Measurements from ENCODE around the gene ARHGEF6.

Gene ARHGEF6

GRCh38 chrX:136666088-136666487 lies 114.6 kb downstream of the ARHGEF6 start:
- H3K36me3 ChIP-seq (ENCODE audit: control insufficient read depth, insufficient read depth, low read length) = no peaks in the 10 kb centered on the region

GRCh38 chrX:136665258-136665900 lies 115.4 kb downstream of the ARHGEF6 start:
- no peaks in the 10 kb centered on the region for H3K27me3 ChIP-seq (ENCODE audit: control insufficient read depth, insufficient read depth, low read length)
- H3K4me3 ChIP-seq (ENCODE audit: low read length) = no peak overlapping the region
- H3K9ac ChIP-seq (ENCODE audit: low read length) = no peak overlapping the region
- no peaks in the 10 kb centered on the region for H3K36me3 ChIP-seq (ENCODE audit: control insufficient read depth, insufficient read depth, low read length)
- no peaks in the 10 kb centered on the region for H3K4me1 ChIP-seq (ENCODE audit: control insufficient read depth, insufficient read depth, low read length)
- H3K9me3 ChIP-seq (ENCODE audit: control insufficient read depth, low read length) = no peaks in the 10 kb centered on the region

More at GRCh38 chrX:136666088-136666487, 114.6 kb downstream of the ARHGEF6 start:
- Histone ChIP-seq H3K4me1 (ENCODE audit: control insufficient read depth, insufficient read depth, low read length) (no peaks in the 10 kb centered on the region), H3K4me3 (ENCODE audit: low read length) (no peak overlapping the region), H3K9me3 (ENCODE audit: control insufficient read depth, low read length) (no peaks in the 10 kb centered on the region), H3K9ac (ENCODE audit: low read length) (no peak overlapping the region), H3K27me3 (ENCODE audit: control insufficient read depth, insufficient read depth, low read length) (no peaks in the 10 kb centered on the region)

- Histone ChIP-seq H3K27me3 (ENCODE audit: control insufficient read depth, insufficient read depth, low read length) (no peaks in the 10 kb centered on the region), H3K4me3 (ENCODE audit: low read length) (no peak overlapping the region), H3K36me3 (ENCODE audit: control insufficient read depth, insufficient read depth, low read length) (no peaks in the 10 kb centered on the region), H3K9me3 (ENCODE audit: control insufficient read depth, low read length) (no peaks in the 10 kb centered on the region), H3K9ac (ENCODE audit: low read length) (no peak overlapping the region), H3K4me1 (ENCODE audit: control insufficient read depth, insufficient read depth, low read length) (no peaks in the 10 kb centered on the region)
Observed at GRCh38 chrX:136662976-136663375, 117.8 kb downstream of the ARHGEF6 start.

- H3K9ac ChIP-seq (ENCODE audit: low read length) = no peak overlapping the region
- H3K4me3 ChIP-seq (ENCODE audit: low read length) = no peak overlapping the region
- H3K36me3 ChIP-seq (ENCODE audit: control insufficient read depth, insufficient read depth, low read length) = no peaks in the 10 kb centered on the region
- no peaks in the 10 kb centered on the region for H3K9me3 ChIP-seq (ENCODE audit: control insufficient read depth, low read length)
- H3K27me3 ChIP-seq (ENCODE audit: control insufficient read depth, insufficient read depth, low read length) = no peaks in the 10 kb centered on the region
- no peaks in the 10 kb centered on the region for H3K4me1 ChIP-seq (ENCODE audit: control insufficient read depth, insufficient read depth, low read length)
Observed at GRCh38 chrX:136662104-136662503, 118.6 kb downstream of the ARHGEF6 start.

GRCh38 chrX:136660896-136661295 lies 119.8 kb downstream of the ARHGEF6 start:
- Histone ChIP-seq H3K9ac (ENCODE audit: low read length) (no peak overlapping the region), H3K4me1 (ENCODE audit: control insufficient read depth, insufficient read depth, low read length) (no peaks in the 10 kb centered on the region), H3K9me3 (ENCODE audit: control insufficient read depth, low read length) (no peaks in the 10 kb centered on the region), H3K27me3 (ENCODE audit: control insufficient read depth, insufficient read depth, low read length) (no peaks in the 10 kb centered on the region), H3K36me3 (ENCODE audit: control insufficient read depth, insufficient read depth, low read length) (no peaks in the 10 kb centered on the region), H3K4me3 (ENCODE audit: low read length) (no peak overlapping the region)

- Histone ChIP-seq H3K4me3 (ENCODE audit: low read length) (no peak overlapping the region), H3K4me1 (ENCODE audit: control insufficient read depth, insufficient read depth, low read length) (no peaks in the 10 kb centered on the region), H3K9me3 (ENCODE audit: control insufficient read depth, low read length) (no peaks in the 10 kb centered on the region), H3K36me3 (ENCODE audit: control insufficient read depth, insufficient read depth, low read length) (no peaks in the 10 kb centered on the region), H3K9ac (ENCODE audit: low read length) (no peak overlapping the region), H3K27me3 (ENCODE audit: control insufficient read depth, insufficient read depth, low read length) (no peaks in the 10 kb centered on the region)
Observed at GRCh38 chrX:136659174-136659573, 121.6 kb downstream of the ARHGEF6 start.

DNA sequence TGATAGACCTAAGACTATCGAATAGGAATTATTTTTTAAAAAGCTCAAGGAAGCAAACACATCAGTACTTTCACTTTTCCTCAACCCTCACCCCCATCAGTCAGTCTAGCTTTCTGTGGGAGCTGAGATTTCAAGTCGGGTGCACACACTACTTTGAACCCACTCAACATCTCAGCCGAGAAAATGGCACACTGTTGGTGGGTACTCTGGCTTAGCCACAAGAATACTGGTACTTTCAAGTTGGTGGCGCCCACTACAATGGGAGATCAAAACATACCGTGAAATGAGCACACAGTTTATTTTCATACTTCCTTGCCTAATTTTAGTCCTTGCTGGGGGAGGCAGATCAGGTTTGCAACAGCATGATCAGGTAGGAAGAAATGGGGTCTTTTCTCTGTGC lies 122.6 kb downstream of the ARHGEF6 start:
- H3K9ac ChIP-seq (ENCODE audit: low read length) = no peak overlapping the region
- H3K9me3 ChIP-seq (ENCODE audit: control insufficient read depth, low read length) = no peaks in the 10 kb centered on the region
- H3K27me3 ChIP-seq (ENCODE audit: control insufficient read depth, insufficient read depth, low read length) = no peaks in the 10 kb centered on the region
- H3K4me3 ChIP-seq (ENCODE audit: low read length) = no peak overlapping the region
- no peaks in the 10 kb centered on the region for H3K36me3 ChIP-seq (ENCODE audit: control insufficient read depth, insufficient read depth, low read length)
- H3K4me1 ChIP-seq (ENCODE audit: control insufficient read depth, insufficient read depth, low read length) = no peaks in the 10 kb centered on the region

DNA sequence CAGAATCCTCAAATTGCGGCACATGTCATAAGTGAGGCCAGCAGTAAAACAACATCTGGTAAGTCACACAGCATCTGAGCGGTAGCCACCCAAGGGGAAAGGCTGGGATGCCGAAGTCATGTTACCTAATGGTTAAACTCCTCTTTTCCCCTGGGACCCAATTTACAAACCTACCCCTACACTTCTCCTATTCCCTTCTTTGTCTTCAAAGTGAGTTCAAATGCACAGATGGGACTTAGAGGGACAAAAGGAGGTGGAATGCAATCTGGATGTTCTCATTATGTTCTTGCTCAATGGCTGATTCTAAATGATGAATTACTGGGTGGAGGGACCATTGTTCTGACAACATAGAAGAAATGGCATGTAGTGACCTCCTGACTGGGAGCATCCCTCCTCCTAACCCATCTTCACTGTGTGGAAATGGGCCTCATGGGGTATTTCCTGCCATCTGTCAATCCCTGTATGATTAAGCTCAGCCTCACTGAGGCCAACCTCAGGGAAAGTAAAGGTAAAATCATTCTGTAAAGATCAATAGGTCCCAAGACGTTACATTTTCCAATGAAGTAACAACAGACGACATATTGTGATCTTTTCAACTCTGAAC lies 124.3 kb downstream of the ARHGEF6 start:
- Histone ChIP-seq H3K4me3 (ENCODE audit: low read length) (no peak overlapping the region), H3K9ac (ENCODE audit: low read length) (no peak overlapping the region), H3K4me1 (ENCODE audit: control insufficient read depth, insufficient read depth, low read length) (no peaks in the 10 kb centered on the region), H3K27me3 (ENCODE audit: control insufficient read depth, insufficient read depth, low read length) (no peaks in the 10 kb centered on the region), H3K36me3 (ENCODE audit: control insufficient read depth, insufficient read depth, low read length) (no peaks in the 10 kb centered on the region), H3K9me3 (ENCODE audit: control insufficient read depth, low read length) (no peaks in the 10 kb centered on the region)

- no peaks in the 10 kb centered on the region for H3K4me1 ChIP-seq (ENCODE audit: control insufficient read depth, insufficient read depth, low read length)
- no peaks in the 10 kb centered on the region for H3K27me3 ChIP-seq (ENCODE audit: control insufficient read depth, insufficient read depth, low read length)
- H3K4me3 ChIP-seq (ENCODE audit: low read length) = no peak overlapping the region
- H3K9ac ChIP-seq (ENCODE audit: low read length) = no peak overlapping the region
- H3K9me3 ChIP-seq (ENCODE audit: control insufficient read depth, low read length) = no peaks in the 10 kb centered on the region
- no peaks in the 10 kb centered on the region for H3K36me3 ChIP-seq (ENCODE audit: control insufficient read depth, insufficient read depth, low read length)
Observed at GRCh38 chrX:136652822-136653723, 127.7 kb downstream of the ARHGEF6 start.

DNA sequence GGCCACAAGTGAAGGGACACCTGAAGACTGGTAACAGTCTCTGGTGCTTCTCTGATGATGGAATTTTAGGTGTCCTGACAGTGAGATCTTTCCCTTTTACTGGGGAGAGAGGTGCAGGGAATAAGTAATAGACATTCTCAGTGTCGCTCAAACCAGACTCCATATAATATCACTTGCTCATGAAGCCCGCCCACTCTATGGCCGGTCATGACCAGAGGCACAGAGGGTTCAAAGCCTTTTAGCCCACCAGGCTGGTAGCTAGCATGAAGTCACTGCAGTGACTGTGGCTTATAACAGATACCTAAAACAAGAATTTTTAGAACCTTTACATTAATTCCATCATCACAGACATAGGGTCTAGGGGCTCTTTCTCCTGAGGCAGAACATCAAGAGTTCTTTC lies 129.9 kb downstream of the ARHGEF6 start:
- H3K36me3 ChIP-seq (ENCODE audit: control insufficient read depth, insufficient read depth, low read length) = no peaks in the 10 kb centered on the region
- H3K4me1 ChIP-seq (ENCODE audit: control insufficient read depth, insufficient read depth, low read length) = no peaks in the 10 kb centered on the region
- H3K9me3 ChIP-seq (ENCODE audit: control insufficient read depth, low read length) = no peaks in the 10 kb centered on the region
- H3K27me3 ChIP-seq (ENCODE audit: control insufficient read depth, insufficient read depth, low read length) = no peaks in the 10 kb centered on the region
- no peak overlapping the region for H3K9ac ChIP-seq (ENCODE audit: low read length)
- no peak overlapping the region for H3K4me3 ChIP-seq (ENCODE audit: low read length)

GRCh38 chrX:136647677-136648360 lies 132.9 kb downstream of the ARHGEF6 start, which contains the start of gene CD40LG:
TSS of gene CD40LG (plus strand) at chrX:136648158. CDS start at chrX:136648249, 91 bp downstream.
- Histone ChIP-seq H3K9ac (ENCODE audit: low read length) (no peak within 1 kb of the TSS), H3K4me1 (ENCODE audit: control insufficient read depth, insufficient read depth, low read length) (no peaks in the 10 kb centered on the region), H3K36me3 (ENCODE audit: control insufficient read depth, insufficient read depth, low read length) (no peaks in the 10 kb centered on the region), H3K4me3 (ENCODE audit: low read length) (no peak within 1 kb of the TSS), H3K9me3 (ENCODE audit: control insufficient read depth, low read length) (no peaks in the 10 kb centered on the region), H3K27me3 (ENCODE audit: control insufficient read depth, insufficient read depth, low read length) (no peaks in the 10 kb centered on the region)

Data from mucosa of stomach (tissue), 1 donor.